HG03378 (cell line): ENCODE measurements around the gene GSTO2.
A peak's percentile ranks its signal among the peaks of the same experiment; 100 is the strongest.

Experiments used
- ATAC-seq: cut with Tn5 transposase; IDR thresholded peaks from one replicate; pipeline ENCODE4 v1.9.1; 2021; ENCODE audit warnings: mild to moderate bottlenecking, moderate library complexity; ENCODE audit not compliant: unreplicated experiment

The GSTO2 gene

GRCh38 chr10:104253606-104254410 lies 15.2 kb upstream of the GSTO2 start:
- no peak for ATAC-seq

GRCh38 chr10:104254493-104255310 lies 14.3 kb upstream of the GSTO2 start, which contains the start of gene GSTO1:
Gene GSTO1 (plus strand): TSS chr10:104254892. CDS start chr10:104254929, 37 bp downstream.
- ATAC-seq: peak; percentile 42

- ATAC-seq: peak; percentile 48
These were observed 13.5 kb upstream of the GSTO2 start for GRCh38 chr10:104255311-104255981.

DNA sequence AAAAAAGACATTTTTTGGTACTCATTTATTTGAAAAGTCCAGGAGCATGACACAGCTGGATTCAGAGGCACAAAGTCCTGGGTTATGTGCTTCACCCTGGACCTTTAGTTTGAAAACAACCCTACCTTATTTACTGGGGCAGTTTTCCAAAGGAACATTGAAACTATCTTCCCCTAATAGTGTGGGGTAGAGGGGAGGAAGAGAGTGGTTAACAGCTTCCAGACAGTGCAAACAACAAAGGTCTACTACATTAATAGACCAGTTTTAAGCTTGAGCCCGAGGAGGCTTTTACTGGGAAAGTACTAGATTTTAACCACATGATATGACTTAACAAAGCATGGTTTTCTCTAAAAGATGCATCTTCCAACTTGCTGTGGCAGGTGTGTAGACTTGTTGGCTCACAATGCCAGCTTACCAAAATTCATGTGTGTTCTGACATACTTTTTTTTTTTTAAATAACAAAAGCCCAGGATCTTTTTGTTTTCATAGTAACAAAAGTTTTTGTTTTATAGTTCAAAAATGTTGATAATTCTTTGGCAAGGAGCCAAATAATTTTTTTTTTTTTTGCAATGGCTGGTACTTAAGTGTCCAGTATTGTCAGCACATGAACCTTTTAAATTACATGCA lies 12.5 kb upstream of the GSTO2 start:
- ATAC-seq: no peak

GRCh38 chr10:104257235-104257634 lies 11.7 kb upstream of the GSTO2 start:
- ATAC-seq: no peak

DNA sequence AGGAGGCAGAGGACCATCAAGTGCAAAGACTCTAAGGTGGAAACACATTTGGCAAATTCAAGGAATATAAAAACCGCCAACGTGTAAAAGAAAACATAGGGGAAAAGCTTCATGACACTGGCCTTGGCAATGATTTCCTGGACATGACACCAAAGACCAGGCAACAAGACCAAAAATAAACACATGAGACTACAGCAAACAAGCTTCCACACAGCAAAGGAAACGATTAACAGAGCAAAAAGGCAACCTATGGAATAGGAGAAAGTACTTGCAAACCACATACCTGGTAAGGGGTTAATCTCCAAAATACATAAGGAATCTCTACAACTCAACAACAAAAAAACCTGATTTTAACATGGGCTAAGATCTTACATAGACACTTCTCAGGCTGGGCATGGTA lies 10.8 kb upstream of the GSTO2 start:
- no peak for ATAC-seq

DNA sequence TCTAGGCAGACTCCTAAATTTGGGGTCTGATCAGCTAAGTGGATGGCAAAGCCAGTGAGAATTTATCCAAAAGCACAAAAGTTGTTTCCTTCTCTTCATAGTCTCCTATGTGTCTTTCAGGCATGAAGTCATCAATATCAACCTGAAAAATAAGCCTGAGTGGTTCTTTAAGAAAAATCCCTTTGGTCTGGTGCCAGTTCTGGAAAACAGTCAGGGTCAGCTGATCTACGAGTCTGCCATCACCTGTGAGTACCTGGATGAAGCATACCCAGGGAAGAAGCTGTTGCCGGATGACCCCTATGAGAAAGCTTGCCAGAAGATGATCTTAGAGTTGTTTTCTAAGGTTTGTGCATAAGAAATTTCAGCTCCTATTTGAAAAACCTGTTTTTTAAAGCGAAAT lies 9.5 kb upstream of the GSTO2 start:
- no peak for ATAC-seq

DNA sequence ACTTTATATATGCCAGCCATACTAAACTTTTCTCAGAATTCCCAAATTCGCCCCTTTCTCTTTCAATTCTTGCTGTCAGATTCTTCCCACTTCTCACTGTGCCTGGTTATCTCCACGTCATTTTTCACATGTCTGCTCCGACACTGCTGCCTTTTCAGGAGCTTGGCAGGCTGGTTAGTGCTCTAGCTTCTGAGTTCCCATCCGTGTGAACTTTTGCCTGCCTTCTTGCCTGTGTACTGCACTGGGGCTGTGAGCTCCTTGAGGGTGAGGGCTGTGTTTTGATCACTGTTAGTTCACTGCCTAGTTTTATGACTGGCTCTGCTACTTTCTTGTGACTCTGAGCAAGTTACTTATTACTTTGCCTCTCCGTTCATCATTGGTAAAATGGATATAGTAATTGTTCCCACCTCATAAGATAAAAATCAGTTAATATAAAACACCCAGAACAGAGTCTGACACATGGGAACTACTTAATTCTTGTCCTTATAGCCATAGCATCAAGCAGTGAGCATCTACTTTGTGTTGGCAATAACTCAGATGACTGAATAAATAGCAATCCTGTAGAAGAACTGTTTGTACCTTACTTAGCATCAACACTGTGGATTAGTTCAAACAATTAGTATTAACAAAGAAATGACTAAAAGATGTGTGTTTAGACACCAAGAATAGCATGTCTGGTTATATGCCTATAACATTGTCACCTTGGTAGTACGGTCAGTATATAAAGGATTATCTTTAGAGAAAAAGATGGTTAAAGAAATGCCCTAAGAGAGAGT lies 8.8 kb upstream of the GSTO2 start:
- no peak for ATAC-seq

GRCh38 chr10:104260775-104261115 lies 8.2 kb upstream of the GSTO2 start:
- no peak for ATAC-seq

- ATAC-seq: no peak
These were observed 6.9 kb upstream of the GSTO2 start for GRCh38 chr10:104262055-104262454.

- ATAC-seq: no peak
These were observed 4.2 kb upstream of the GSTO2 start for GRCh38 chr10:104264783-104265182.

- ATAC-seq: no peak
These were observed 1.1 kb upstream of the GSTO2 start for GRCh38 chr10:104267721-104268404.

GRCh38 chr10:104268405-104268712 lies 625 bp upstream of the GSTO2 start:
- no peak for ATAC-seq

- no peak for ATAC-seq
These were observed 4.3 kb downstream of the GSTO2 start for GRCh38 chr10:104273286-104273685.

DNA sequence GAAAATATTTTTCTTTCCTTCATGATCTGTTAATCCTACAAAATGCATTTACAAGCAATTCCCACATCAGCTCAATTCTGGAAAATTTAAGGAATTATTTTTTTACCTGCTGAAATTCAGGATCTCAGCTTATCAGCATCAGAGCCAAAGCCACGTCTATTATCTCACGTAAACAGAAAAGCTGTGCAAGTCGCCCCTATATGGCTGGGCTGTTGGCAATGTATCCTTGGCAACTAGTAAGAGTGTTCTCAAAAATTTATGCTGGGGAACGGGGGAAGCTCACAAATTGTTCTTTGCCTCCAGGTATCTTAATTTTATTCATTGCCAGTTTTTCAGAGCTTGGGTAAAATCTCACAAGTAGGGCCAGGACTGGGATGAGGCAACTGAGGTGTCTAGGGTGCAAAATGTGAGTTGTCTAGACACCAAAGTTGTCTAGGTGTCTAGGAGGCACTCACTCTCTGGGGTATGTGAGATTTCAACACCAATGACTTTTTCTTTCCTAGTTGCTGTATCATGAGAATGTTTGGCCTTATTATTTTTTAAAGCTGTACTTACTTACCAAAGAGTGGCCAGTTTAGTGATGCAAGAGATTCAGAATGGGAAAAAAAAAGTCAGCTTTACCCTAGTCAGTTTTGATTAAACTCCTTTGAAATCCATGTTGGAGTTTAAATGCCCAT lies 5.1 kb downstream of the GSTO2 start:
- ATAC-seq: no peak

DNA sequence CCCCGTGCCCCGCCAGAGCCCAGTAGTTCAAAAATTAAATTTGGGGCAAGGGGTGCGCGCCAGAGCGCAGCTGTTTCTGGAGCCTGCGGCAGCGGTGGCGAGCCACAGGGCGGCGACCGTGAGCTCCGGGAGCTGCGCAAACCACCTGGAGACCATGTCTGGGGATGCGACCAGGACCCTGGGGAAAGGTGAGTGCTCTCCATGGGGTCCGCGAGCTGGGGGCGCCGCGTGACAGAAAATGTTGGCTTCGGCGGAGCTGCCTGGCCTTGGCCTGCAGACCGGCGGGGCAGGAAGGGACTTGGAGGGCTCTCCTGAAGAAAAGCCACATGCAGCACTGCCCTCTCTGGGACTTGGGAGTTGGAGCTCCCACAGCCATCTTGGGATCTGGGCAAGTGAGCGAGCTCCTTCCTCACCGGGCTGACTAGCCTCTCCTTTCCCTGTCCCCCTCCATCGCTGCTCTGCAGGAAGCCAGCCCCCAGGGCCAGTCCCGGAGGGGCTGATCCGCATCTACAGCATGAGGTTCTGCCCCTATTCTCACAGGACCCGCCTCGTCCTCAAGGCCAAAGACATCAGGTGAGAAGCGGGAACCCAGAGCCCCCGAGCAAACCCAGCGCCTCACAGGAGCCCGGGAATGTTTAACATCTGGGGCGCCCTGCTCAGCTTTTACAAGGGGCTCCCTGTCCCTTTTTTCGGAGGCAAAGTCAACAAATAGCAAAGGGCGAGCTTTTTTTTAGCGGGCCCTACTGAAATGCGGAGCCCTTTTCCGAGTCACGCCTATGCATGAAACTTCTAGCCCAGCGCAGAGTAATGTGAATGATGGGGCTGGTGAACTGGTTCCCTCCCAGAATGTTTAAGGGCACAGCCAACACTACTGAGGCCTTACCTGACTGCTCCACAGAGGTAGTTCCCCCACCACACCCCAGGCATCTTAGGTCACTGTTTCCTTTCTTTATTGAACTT lies 6.1 kb downstream of the GSTO2 start:
- no peak for ATAC-seq

DNA sequence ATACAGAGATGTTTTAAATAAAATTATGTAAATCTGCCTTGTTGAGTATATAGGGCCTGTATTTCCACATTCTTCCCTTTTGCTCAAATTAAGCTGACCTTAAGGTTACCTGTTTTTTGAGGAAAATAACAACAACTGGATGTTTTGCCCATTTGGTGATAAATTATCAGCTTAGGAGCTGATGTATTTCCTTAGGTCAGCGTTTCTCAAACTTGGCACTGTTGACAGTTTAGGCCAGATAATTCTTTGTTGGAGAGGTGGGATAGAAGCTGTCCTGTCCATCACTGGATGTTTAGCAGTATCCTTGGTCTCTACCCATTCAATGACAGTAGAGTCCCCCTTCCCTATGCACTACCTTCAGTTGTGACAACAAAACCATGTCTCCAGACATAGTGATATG lies 7.2 kb downstream of the GSTO2 start:
- ATAC-seq: no peak

DNA sequence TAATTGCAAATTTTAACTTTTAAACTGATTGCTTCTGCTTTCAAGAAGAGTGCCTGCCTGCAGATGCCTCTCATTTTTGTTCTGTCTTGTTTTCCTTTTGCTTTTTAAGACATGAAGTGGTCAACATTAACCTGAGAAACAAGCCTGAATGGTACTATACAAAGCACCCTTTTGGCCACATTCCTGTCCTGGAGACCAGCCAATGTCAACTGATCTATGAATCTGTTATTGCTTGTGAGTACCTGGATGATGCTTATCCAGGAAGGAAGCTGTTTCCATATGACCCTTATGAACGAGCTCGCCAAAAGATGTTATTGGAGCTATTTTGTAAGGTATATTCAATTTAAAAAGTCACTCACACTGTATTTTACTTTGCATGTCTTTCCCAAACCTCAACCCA lies 8.8 kb downstream of the GSTO2 start:
- ATAC-seq: no peak
